ENCODE data around the gene GOLGA6D.
"Not testable (repeated sequence)": the region's sequence is repeated elsewhere in the genome, so short reads cannot be mapped to it uniquely, and the experiment has no call there.

The GOLGA6D gene

DNA sequence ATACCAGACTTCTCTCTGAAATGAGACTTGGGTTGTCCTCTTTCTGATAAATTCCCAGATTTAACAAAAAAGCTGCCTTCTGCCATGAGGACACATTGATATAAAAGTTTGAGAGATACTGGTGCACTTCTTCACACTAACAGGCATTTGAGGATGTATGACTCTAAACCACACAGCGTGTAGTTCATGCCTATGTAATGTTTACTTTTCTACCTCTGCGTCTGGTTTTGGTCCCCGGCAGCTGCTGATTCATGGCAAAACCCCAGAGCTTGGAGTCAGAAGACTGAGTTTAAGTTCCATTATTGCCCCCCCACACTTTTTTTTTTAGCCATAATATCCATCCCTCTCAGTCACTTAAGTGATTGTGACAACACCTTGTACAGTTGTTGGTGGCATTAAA, 1.5 kb downstream of the GOLGA6D start:
- not testable (repeated sequence) for DNase-seq (ENCODE audit: low read depth in 2 of 3, low spot score in 1 of 3)

DNA sequence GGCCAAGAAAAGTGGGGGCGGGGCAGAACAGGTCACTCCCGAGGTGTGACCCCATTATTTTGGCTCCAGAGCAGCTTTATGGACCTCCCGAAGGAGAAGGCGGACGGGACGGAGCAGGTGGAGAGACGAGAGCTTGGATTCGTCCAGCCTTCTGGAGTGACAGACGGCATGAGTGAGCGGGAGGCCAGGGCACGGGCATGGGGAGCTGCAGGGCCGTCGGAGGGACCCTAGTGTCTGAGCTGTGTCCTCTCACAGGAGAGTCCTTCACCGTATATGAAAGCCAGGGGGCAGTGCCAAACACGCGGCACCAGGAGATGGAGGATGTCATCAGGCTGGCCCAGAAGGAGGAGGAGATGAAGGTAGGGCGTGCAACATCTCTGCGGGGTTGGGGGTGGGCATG, 11.0 kb downstream of the GOLGA6D start:
- not testable (repeated sequence) for DNase-seq (ENCODE audit: low read depth in 2 of 3, low spot score in 1 of 3)

DNA sequence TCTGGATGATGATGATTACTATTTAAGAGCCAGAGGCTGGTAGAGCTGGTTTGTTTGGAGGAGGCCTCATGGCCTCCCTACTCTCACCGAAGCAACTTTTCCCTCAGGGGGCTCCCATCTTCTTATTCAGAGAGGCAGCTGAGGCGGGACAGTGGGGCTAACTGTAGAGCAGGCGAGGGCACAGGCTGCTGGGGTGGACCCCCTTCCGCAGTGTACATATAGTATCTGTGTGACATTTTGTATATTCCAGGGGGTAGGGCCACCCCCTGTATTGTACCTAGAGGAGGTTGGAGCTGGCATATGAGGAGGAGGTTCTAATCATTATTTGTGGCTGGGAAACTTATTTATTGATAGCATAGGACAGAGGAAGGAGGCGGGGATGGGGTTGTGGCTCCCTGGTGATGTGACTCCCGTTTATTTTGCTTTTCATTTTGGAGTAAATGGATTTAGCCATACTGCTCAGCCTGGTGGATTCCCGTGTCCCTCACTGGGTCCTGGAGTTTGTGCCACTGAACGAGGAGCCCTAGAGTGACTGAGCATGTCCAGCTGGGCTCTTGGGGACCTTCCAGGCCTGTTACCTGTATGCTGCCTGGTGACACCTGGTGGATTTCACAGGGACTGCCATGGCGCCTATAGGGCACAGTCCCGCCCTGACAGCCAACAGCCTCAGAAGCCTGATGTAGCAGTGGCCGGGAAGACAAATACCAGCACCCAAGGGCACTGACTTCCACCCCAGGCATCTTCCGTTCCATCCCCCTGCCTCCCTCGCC, 16.1 kb downstream of the GOLGA6D start:
- DNase-seq (ENCODE audit: low read depth in 2 of 3, low spot score in 1 of 3) = not testable (repeated sequence)

DNA sequence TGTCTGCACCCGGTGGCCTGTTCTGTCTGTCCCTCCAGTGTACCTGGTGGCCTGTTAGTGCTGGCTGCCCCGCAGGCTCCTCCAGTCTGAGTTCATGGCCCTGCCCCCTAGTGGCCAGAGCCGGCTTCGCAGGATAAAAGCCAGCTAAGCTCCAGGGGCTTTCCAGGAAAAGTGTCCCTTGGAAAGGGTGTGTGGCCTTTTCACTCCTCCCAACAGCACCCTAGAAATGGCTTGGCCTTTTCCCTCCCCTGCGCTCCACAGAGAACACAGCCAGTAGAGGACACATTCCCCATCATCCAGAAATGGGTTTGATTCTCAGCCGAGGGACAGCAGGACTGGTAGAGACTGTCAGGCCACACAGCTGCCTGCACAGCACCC, 16.7 kb downstream of the GOLGA6D start:
- DNase-seq (ENCODE audit: low read depth in 2 of 3, low spot score in 1 of 3) = peak; percentile 32 to 60 (median 51)

DNA sequence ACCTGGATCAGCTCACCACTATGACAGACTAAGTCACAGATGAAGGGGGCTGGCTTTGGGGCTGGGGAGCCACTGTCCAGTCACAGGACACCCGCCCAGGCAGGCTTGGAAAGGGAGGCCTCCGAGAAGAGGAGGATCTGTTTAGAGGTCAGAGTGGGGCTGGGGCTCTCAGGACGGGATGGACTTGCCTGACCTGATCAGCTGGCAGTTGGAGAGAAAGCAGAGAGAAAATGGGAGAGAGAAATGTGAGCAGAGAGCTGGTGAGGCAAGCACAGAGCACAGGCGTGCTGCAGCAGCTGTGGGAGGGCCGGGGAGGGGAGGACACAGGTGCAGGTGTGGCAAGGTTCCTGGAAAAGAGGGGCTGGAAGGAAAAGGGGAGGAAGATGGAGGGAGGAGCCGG, 17.4 kb downstream of the GOLGA6D start:
- not testable (repeated sequence) for DNase-seq (ENCODE audit: low read depth in 2 of 3, low spot score in 1 of 3)

DNA sequence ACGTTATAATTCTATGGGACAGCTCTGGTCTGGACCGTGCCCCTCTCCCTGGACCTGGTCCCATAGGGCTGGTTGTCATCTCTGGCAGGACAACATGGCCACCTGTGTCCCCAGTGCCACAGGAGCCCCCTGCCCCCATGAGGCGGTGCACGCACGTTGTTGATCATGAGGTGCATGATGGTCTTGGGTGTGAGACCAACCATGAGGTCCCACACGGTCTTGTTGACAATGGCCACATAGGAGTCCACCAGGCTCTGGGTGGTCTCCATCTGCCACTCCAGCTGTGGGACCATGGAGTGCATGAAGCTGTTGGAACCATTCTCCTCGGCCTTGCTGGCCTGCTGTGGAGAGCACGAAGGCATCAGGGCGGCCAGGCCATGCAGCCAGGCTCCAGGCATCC, 19.7 kb downstream of the GOLGA6D start:
- no peak for DNase-seq (ENCODE audit: low read depth in 2 of 3, low spot score in 1 of 3)

GRCh38 chr15:75302753-75303152, 20.1 kb downstream of the GOLGA6D start:
- not testable (repeated sequence) for DNase-seq (ENCODE audit: low read depth in 2 of 3, low spot score in 1 of 3)

- DNase-seq (ENCODE audit: low read depth in 2 of 3, low spot score in 1 of 3) = no peak
These were observed 23.6 kb downstream of the GOLGA6D start for GRCh38 chr15:75306188-75306587.

DNA sequence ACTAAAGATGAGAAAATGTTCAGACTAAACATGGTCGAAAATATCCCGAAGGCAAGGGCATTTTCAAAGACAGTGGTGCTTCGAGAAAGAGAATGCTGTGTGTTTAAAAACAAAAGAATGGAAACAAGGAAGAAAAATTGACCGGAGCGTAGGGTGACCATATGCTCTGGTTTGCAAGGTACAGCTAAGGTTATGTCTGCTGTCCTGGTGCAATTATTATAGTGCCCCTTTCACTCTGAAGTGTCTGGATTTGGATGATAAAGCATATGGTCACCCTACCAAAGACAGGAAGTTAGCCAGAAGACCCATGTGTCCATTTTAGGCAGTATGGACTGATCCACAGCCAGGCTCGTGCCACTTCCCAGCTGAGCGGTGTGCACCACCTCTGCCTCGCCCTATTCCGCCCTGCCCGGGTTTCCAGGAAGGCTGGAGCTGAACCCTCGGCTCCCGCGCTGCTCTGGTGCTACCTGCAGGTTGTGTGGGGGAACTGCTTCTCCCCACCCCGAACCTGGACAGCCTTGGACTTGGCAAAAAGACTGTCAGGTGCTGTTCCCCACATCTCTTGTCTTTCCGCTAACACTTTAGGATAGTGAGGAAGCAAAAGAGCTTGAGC, 25.2 kb downstream of the GOLGA6D start:
- peak in 1 of 3 donors; percentile 5 for DNase-seq (ENCODE audit: low read depth in 2 of 3, low spot score in 1 of 3)

DNA sequence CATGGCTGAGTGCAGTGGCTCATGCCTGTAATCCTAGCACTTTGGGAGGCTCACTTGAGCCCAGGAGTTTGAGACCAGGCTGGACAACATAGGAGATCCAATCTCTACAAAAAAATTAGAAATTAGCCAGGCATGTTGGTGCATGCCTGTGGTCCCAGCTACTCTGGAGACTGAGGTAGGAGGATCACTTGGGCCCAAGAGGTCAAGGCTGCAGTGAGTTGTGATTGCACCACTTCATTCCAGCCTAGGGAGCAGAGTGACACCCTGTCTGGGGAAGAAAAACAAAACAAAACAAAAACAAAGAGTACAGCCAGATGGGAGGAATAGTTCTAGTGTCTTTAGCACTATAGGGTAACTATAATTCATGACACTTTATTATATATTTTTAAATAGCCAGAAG, 27.1 kb downstream of the GOLGA6D start:
- no peak for DNase-seq (ENCODE audit: low read depth in 2 of 3, low spot score in 1 of 3)

- DNase-seq (ENCODE audit: low read depth in 2 of 3, low spot score in 1 of 3) = not testable (repeated sequence)
These were observed 29.9 kb downstream of the GOLGA6D start for GRCh38 chr15:75312548-75312947.

GRCh38 chr15:75313116-75313845, 30.6 kb downstream of the GOLGA6D start:
- no peak for DNase-seq (ENCODE audit: low read depth in 2 of 3, low spot score in 1 of 3)

- DNase-seq (ENCODE audit: low read depth in 2 of 3, low spot score in 1 of 3) = no peak
These were observed 32.1 kb downstream of the GOLGA6D start for GRCh38 chr15:75314552-75315290.

- DNase-seq (ENCODE audit: low read depth in 2 of 3, low spot score in 1 of 3) = not testable (repeated sequence)
These were observed 36.7 kb downstream of the GOLGA6D start for GRCh38 chr15:75319231-75319897.

- no peak for DNase-seq (ENCODE audit: low read depth in 2 of 3, low spot score in 1 of 3)
These were observed 39.1 kb downstream of the GOLGA6D start for GRCh38 chr15:75321711-75322110.

- DNase-seq (ENCODE audit: low read depth in 2 of 3, low spot score in 1 of 3) = no peak
These were observed 43.3 kb downstream of the GOLGA6D start for GRCh38 chr15:75325922-75326321.

DNA sequence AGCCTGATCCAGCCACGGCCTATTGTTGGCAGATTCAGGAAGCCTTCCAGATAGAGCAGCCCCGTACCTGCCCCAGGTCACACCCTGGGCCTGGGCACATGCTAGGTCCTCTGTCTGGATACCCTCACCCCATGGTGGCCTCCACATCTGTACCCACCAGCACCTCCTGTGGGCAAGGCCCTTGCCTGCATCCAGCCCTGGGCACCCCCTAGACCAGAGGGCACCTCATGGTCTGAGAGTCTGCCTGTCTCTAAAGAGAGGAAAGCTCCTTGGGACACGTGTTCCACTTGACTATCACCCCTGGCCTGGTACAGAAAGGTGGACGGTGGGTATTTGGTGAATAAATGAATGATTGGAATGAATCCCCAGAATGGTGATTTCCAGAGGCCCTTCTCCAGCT, 44.4 kb downstream of the GOLGA6D start:
- DNase-seq (ENCODE audit: low read depth in 2 of 3, low spot score in 1 of 3) = no peak

GRCh38 chr15:75327491-75327890, 44.9 kb downstream of the GOLGA6D start:
- no peak for DNase-seq (ENCODE audit: low read depth in 2 of 3, low spot score in 1 of 3)

DNA sequence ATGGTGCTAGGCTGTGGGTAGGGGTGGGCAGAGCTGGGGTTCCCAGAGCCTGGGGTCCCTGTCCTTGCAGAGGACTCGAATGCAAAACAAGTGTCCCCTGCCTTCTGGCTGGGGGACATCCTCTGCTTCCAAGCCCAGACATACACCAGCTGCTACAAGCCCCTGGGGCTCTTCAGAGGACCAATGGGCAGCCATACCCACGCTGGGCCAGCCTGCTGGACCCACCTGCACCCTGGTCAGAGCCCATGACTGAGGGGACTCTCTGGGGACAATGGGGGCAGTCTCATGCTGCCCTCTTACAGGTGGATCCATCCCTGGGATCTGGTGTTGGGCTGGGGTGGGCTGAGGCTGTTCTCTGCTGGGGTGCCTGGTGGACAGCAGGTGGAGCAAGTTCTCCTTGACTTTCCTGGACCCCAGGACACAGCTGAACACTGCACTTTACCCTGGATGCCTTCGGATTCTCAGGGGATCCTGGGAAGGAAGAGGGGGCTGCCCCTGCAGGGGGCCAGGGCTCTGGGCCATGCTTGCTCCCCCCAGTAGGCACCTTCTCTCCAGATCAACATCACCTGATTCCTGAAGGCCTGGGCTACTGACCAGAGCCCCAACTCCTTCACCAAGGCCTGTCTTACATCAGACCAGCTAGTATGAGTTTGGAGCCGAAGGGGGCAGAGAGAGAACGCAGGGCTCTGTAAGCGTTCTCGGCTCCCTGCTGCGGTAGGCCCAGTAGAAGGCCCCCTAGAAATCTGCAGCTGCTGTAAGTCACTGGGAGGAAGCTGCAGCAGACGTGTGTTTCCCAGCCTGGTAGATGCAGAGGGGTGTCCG, 46.1 kb downstream of the GOLGA6D start:
- no peak for DNase-seq (ENCODE audit: low read depth in 2 of 3, low spot score in 1 of 3)

GRCh38 chr15:75329571-75329970, 46.9 kb downstream of the GOLGA6D start:
- DNase-seq (ENCODE audit: low read depth in 2 of 3, low spot score in 1 of 3) = no peak
